ENCODE data around the gene UNC45A. TPM values are rescaled to one million over a fixed set of nuclear protein-coding genes. Genes with fewer than 3 reads are reported as not detected.

The UNC45A gene
- total RNA-seq, 4 donors from 2014 or later: 45.6 to 78.4 (median 55.3) TPM

DNA sequence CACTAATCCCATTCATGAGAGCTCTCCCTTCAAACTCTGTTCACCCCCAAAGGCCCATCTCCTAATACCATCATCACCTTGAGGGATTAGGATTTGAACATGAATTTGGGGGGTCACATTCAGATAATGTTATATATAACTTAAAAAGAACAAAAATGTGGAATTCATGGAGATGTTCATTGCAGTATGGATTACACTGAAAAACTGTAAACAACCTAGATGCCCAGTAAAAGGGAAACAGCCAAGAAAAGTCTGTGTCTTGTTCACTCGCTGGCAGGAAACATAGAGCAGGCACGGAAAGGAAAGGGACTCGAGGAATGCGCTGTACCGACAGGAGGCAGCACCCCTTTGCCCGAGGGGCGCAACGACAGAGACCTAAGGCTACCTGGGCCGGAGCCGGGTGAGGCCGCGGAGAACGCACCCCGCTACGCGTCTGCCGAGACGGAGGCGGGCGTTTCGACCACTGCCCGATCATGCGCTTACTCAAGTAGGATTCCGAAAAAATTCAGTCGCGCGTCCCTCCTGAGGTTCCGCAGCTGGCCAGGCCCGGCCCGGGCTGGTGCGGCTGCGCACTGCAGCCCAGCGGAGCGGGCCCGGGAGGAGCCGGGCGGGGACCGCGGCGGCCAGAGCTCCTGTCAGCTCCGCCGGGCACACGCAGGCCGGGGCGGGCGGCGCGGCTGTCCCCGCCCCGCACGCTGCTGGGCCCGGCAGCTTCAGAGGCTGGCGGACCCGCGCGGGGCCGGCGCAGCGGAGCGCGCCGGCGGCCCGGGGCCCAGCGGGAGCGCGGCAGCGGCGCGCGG is 32.8 kb upstream of the UNC45A start:
- peak; percentile 80 to 93 (median 88) for DNase-seq
- Histone ChIP-seq H3K4me1 (peaks cover 0 to 15% (median 10%) of the 10 kb centered on the region in 4 donors), H3K27me3 (no peaks in the 10 kb centered on the region), H3K4me3 (peak overlapping the region; percentile 77 to 97 (median 78)), H3K27ac (peak overlapping the region; percentile 92 to 96 (median 94)), H3K36me3 (peaks cover 0 to 24% (median 0%) of the 10 kb centered on the region in 3 donors), H3K9me3 (no peaks in the 10 kb centered on the region)
- peak; percentile 61 to 93 (median 84) for TF ChIP-seq CTCF (IDR thresholded peaks at IDR 0.05)
- peak; percentile 64 to 69 for TF ChIP-seq POLR2A (IDR thresholded peaks at IDR 0.05)

GRCh38 chr15:90902840-90903732 is 32.0 kb upstream of the UNC45A start, which contains the start of gene MAN2A2:
Gene MAN2A2 (plus strand): TSS chr15:90903302. CDS start chr15:90904208, 906 bp downstream.
- Histone ChIP-seq H3K36me3 (peaks cover 0 to 32% (median 0%) of the 10 kb centered on the region in 3 donors), H3K4me1 (peaks cover 0 to 15% (median 10%) of the 10 kb centered on the region in 4 donors), H3K27me3 (no peaks in the 10 kb centered on the region), H3K9me3 (no peaks in the 10 kb centered on the region), H3K4me3 (peak within 1 kb of the TSS; percentile 77 to 97 (median 78)), H3K27ac (peak within 1 kb of the TSS; percentile 92 to 96 (median 94))
- TF ChIP-seq CTCF (IDR thresholded peaks at IDR 0.05) (no peak), POLR2A (IDR thresholded peaks at IDR 0.05) (peak; percentile 47 to 78)
- peak; percentile 69 to 86 (median 83) for DNase-seq

- H3K4me3 ChIP-seq: peak overlapping the region; percentile 77 to 97 (median 78)
- H3K9me3 ChIP-seq: no peaks in the 10 kb centered on the region
- H3K4me1 ChIP-seq: peaks cover 0 to 15% (median 10%) of the 10 kb centered on the region in 4 donors
- no peaks in the 10 kb centered on the region for H3K27me3 ChIP-seq
- TF ChIP-seq CTCF (IDR thresholded peaks at IDR 0.05) (no peak), POLR2A (IDR thresholded peaks at IDR 0.05) (no peak)
- peak overlapping the region; percentile 92 to 96 (median 94) for H3K27ac ChIP-seq
- peaks cover 0 to 38% (median 0%) of the 10 kb centered on the region in 3 donors for H3K36me3 ChIP-seq
- DNase-seq: no peak
Observed at GRCh38 chr15:90903733-90904536, 31.1 kb upstream of the UNC45A start.

DNA sequence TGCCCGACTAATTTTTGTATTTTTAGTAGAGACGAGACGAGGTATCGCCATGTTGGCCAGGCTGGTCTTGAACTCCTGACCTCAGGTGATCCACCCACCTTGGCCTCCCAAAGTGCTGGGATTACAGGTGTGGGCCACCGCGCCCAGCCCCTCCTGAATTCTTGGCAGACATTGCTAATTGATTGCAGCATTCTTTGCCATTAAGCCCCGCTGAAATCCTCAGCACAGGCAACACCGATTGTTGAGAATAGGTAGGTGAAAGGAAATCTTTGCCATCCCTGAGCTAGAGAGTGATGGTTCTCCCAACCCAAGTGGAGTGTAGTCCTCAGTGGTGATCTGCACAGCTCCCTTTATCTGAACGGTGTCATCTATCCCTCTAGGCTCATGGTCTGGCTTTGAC is 30.3 kb upstream of the UNC45A start:
- TF ChIP-seq CTCF (IDR thresholded peaks at IDR 0.05) (no peak), POLR2A (IDR thresholded peaks at IDR 0.05) (no peak)
- H3K4me1 ChIP-seq: peaks cover 0 to 15% (median 10%) of the 10 kb centered on the region in 4 donors
- H3K27me3 ChIP-seq: no peaks in the 10 kb centered on the region
- no peaks in the 10 kb centered on the region for H3K9me3 ChIP-seq
- H3K27ac ChIP-seq: no peak overlapping the region
- DNase-seq: no peak
- H3K4me3 ChIP-seq: no peak overlapping the region
- peaks cover 0 to 46% (median 0%) of the 10 kb centered on the region in 3 donors for H3K36me3 ChIP-seq
